Mesendoderm (in vitro differentiated cells): ENCODE measurements around the gene TTC6.

Experiments
- DNase-seq: peaks from one replicate; pipeline ENCODE4 v3.0.0; 2013
- H2AK5ac ChIP-seq: 2 replicates; pipeline ENCODE4 v1.6.1; 2013; ENCODE audit warnings: low read length, inconsistent platforms
- H2BK120ac ChIP-seq: 2 replicates; pipeline ENCODE4 v1.6.1; 2013; ENCODE audit warnings: low read depth, mild to moderate bottlenecking, low read length, moderate library complexity, mixed read lengths
- H2BK15ac ChIP-seq: replicated peaks from 2 replicates; pipeline ENCODE4 v1.6.1; 2013; ENCODE audit warnings: low read depth, mild to moderate bottlenecking, moderate library complexity
- H2BK5ac ChIP-seq: 2 replicates; pipeline ENCODE4 v1.6.1; 2013; ENCODE audit warnings: low read length, inconsistent platforms
- H3K18ac ChIP-seq: 2 replicates; pipeline ENCODE4 v1.6.1; 2013; ENCODE audit warnings: mild to moderate bottlenecking, low read length, mixed read lengths
- H3K23ac ChIP-seq: one replicate; pipeline ENCODE4 v1.6.1; 2013; ENCODE audit warnings: low read length
- H3K27ac ChIP-seq: 2 replicates; pipeline ENCODE4 v1.5.1; 2013; ENCODE audit warnings: low read depth, mild to moderate bottlenecking, inconsistent platforms, low read length, moderate library complexity
- H3K27me3 ChIP-seq: 2 replicates; pipeline ENCODE4 v1.6.1; 2013; ENCODE audit warnings: low read length, control low read depth, mild to moderate bottlenecking, inconsistent platforms; ENCODE audit not compliant: insufficient read depth, poor library complexity
- H3K36me3 ChIP-seq: 2 replicates; pipeline ENCODE4 v1.6.1; 2013; ENCODE audit warnings: low read length, inconsistent platforms; ENCODE audit not compliant: control insufficient read depth, insufficient read depth
- H3K4ac ChIP-seq: one replicate; pipeline ENCODE4 v1.6.1; 2013; ENCODE audit warnings: low read depth, mild to moderate bottlenecking, low read length, moderate library complexity
- H3K4me1 ChIP-seq: 2 replicates; pipeline ENCODE4 v1.6.1; 2013; ENCODE audit warnings: low read depth, low read length, inconsistent platforms; ENCODE audit not compliant: control insufficient read depth
- H3K4me2 ChIP-seq: 2 replicates; pipeline ENCODE4 v1.6.1; 2013; ENCODE audit warnings: low read length
- H3K4me3 ChIP-seq: 2 replicates; pipeline ENCODE4 v1.5.1; 2013; ENCODE audit warnings: mild to moderate bottlenecking, low read length
- H3K56ac ChIP-seq: one replicate; pipeline ENCODE4 v1.6.1; 2013; ENCODE audit warnings: low read length
- H3K79me1 ChIP-seq: 2 replicates; pipeline ENCODE4 v1.6.1; 2013; ENCODE audit warnings: low read length, inconsistent platforms
- H3K79me2 ChIP-seq: 2 replicates; pipeline ENCODE4 v1.6.1; 2013; ENCODE audit warnings: mild to moderate bottlenecking, low read length; ENCODE audit not compliant: control insufficient read depth, insufficient read depth
- H3K9ac ChIP-seq: 2 replicates; pipeline ENCODE4 v1.6.1; 2013; ENCODE audit warnings: low read length, inconsistent platforms
- H4K5ac ChIP-seq: one replicate; pipeline ENCODE4 v1.6.1; 2013; ENCODE audit warnings: low read length
- H4K8ac ChIP-seq: one replicate; pipeline ENCODE4 v1.6.1; 2013; ENCODE audit warnings: low read depth, mild to moderate bottlenecking, control low read depth, low read length, moderate library complexity
- WGBS: extraction: QIAGEN DNeasy Blood & Tissue Kit; methylation state at CpG from one replicate; pipeline ENCODE4 v1.1.7; 2013; ENCODE audit warnings: low lambda C conversion rate, missing lambda C conversion rate; ENCODE audit not compliant: insufficient coverage; ENCODE audit errors: extremely low coverage; 5-methylcytosine and 5-hydroxymethylcytosine counted together

TTC6 gene

GRCh38 chr14:37598747-37599506 is 3.5 kb downstream of the TTC6 start:
- DNase-seq: no peak
- no peak overlapping the region for H4K8ac ChIP-seq
- peak overlapping the region; percentile 77 for H3K56ac ChIP-seq
- no peak overlapping the region for H2BK5ac ChIP-seq
- no peak overlapping the region for H4K5ac ChIP-seq
- H2BK15ac ChIP-seq: no peak overlapping the region
- H3K4ac ChIP-seq: no peak overlapping the region
- H3K4me3 ChIP-seq: no peak overlapping the region
- H3K36me3 ChIP-seq: no peaks in the 10 kb centered on the region
- H3K79me2 ChIP-seq: no peaks in the 10 kb centered on the region
- peak overlapping the region; percentile 58 for H3K4me2 ChIP-seq
- no peaks in the 10 kb centered on the region for H3K79me1 ChIP-seq
- no CpG with 5 or more reads among the region's 36 CpGs for WGBS
- H3K27ac ChIP-seq: no peak overlapping the region
- peaks cover 60% of the 10 kb centered on the region for H3K27me3 ChIP-seq
- no peaks in the 10 kb centered on the region for H3K4me1 ChIP-seq
- H2BK120ac ChIP-seq: no peak overlapping the region
- no peak overlapping the region for H3K9ac ChIP-seq
- H3K23ac ChIP-seq: peak overlapping the region; percentile 94
- no peak overlapping the region for H3K18ac ChIP-seq
- no peak overlapping the region for H2AK5ac ChIP-seq

DNA sequence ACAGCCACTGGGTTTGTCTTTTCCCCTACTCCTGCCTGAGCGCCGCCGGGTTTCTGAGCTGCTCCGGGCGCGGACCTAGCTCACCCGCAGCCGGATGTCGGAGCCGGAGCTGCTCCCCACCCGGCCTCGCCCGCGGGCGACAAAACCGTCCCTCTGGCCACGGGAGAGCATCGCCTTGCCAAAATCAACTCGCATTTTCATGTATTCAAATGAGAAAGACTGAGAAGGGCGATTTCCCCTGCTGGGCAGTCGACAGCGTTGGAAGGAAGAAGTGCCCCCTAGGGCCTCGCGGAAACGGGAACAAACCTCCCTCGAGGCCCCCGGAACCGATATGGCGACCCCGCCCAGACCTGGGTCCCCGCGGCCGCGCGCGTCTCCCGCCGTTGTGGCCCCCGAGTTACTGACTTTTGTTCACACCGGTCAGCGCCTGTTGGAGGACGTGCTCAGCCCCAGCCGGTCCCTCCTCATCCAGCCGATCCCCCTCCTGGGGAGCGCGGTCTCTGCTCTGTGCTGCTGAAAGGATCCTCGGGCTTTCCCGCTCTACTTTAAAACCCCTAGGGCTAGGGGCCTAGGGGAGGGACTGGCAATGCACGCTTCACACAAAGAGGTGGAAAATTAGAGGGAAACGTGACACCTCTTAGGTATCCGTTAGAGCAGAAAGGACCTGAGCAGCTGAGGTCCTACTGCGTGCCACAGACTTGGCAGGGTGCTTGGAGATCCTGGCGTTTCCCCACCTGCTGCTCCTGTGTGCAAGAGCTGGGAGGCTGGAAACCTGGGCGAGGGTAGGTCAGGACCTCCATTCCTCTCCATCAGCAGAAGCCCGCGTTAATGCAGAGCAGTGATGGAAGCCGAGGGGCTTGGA is 4.3 kb downstream of the TTC6 start:
- Histone ChIP-seq H2BK15ac (no peak overlapping the region), H2BK5ac (no peak overlapping the region), H3K9ac (peak overlapping the region; percentile 40), H3K36me3 (no peaks in the 10 kb centered on the region), H3K56ac (peak overlapping the region; percentile 56), H4K5ac (no peak overlapping the region), H3K4me3 (no peak overlapping the region), H3K4me1 (no peaks in the 10 kb centered on the region), H3K27ac (no peak overlapping the region), H3K18ac (no peak overlapping the region), H3K4ac (no peak overlapping the region), H3K79me1 (no peaks in the 10 kb centered on the region), H2BK120ac (no peak overlapping the region), H3K4me2 (peak overlapping the region; percentile 48), H3K79me2 (no peaks in the 10 kb centered on the region), H3K23ac (peak overlapping the region; percentile 89), H4K8ac (no peak overlapping the region), H3K27me3 (peaks cover 60% of the 10 kb centered on the region), H2AK5ac (no peak overlapping the region)
- peak; percentile 55 for DNase-seq
- WGBS: no CpG with 5 or more reads among the region's 57 CpGs

- WGBS: no CpG with 5 or more reads among the region's 4 CpGs
- Histone ChIP-seq H3K23ac (no peak overlapping the region), H3K36me3 (no peaks in the 10 kb centered on the region), H4K5ac (no peak overlapping the region), H4K8ac (no peak overlapping the region), H2BK5ac (no peak overlapping the region), H3K27me3 (peaks cover 55% of the 10 kb centered on the region), H3K79me1 (no peaks in the 10 kb centered on the region), H3K27ac (no peak overlapping the region), H2AK5ac (no peak overlapping the region), H3K79me2 (no peaks in the 10 kb centered on the region), H3K4ac (no peak overlapping the region), H3K9ac (no peak overlapping the region), H2BK15ac (no peak overlapping the region), H3K56ac (no peak overlapping the region), H3K18ac (no peak overlapping the region), H3K4me2 (no peak overlapping the region), H3K4me1 (no peaks in the 10 kb centered on the region), H3K4me3 (no peak overlapping the region), H2BK120ac (no peak overlapping the region)
- no peak for DNase-seq
Measured at GRCh38 chr14:37600880-37601741, 5.7 kb downstream of the TTC6 start.

- no CpG with 5 or more reads among the region's 22 CpGs for WGBS
- H3K4ac ChIP-seq: no peak overlapping the region
Measured at GRCh38 chr14:37601865-37602264, 6.4 kb downstream of the TTC6 start.

DNA sequence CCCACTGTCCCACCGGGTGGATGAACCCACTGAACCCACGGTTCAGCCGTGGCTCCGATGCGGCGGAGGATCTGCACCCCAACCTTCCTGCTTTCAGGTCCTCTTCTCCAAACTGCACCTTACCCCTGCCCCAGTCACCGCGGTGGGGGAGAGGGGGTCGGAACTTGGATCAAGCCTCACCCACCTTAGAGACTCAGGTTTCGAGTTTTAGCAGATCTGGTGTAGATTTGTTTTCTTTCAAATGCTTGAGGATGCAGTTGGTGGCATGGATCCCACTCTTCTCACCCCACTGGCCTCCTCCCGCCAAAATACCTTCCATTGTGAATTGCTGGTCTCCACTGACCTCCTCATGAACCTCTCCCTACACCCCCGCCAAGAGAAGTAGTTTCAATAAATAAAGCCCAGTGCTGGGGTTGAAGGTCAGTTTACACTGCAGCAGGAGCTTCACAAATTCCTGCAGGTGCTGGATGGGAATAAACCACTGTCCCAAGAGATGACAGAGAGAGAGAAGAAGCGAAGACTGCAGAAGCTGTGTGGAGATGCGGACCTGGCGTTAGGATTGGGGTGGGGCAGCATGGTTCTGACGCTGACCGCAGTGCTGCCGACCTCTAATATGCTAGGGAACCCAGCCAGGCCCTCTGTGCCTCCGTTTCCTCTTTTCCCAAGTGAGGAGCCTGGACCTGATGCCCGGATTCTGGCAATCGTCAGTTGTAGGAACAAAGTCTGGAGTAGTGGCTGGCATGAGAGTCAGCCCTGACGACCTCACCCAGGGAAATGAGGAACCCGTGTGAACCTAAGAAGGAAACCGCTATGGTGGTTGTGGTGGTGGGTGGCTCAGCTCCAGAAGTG is 7.4 kb downstream of the TTC6 start:
- no peak overlapping the region for H2BK15ac ChIP-seq
- H3K4me3 ChIP-seq: no peak overlapping the region
- H3K4ac ChIP-seq: no peak overlapping the region
- no CpG with 5 or more reads among the region's 24 CpGs for whole genome bisulfite sequencing
- H3K56ac ChIP-seq: no peak overlapping the region
- no peak overlapping the region for H2BK5ac ChIP-seq
- DNase-seq: no peak
- no peaks in the 10 kb centered on the region for H3K4me1 ChIP-seq
- H3K4me2 ChIP-seq: no peak overlapping the region
- no peaks in the 10 kb centered on the region for H3K79me2 ChIP-seq
- peaks cover 42% of the 10 kb centered on the region for H3K27me3 ChIP-seq
- no peaks in the 10 kb centered on the region for H3K36me3 ChIP-seq
- no peak overlapping the region for H2BK120ac ChIP-seq
- H2AK5ac ChIP-seq: no peak overlapping the region
- H3K79me1 ChIP-seq: no peaks in the 10 kb centered on the region
- H4K5ac ChIP-seq: no peak overlapping the region
- H3K27ac ChIP-seq: no peak overlapping the region
- no peak overlapping the region for H3K18ac ChIP-seq
- no peak overlapping the region for H4K8ac ChIP-seq
- no peak overlapping the region for H3K23ac ChIP-seq
- no peak overlapping the region for H3K9ac ChIP-seq

More at GRCh38 chr14:37601865-37602264, 6.4 kb downstream of the TTC6 start:
- Histone ChIP-seq H3K79me2 (no peaks in the 10 kb centered on the region), H3K23ac (no peak overlapping the region), H2BK120ac (no peak overlapping the region), H3K56ac (no peak overlapping the region), H3K79me1 (no peaks in the 10 kb centered on the region), H3K18ac (no peak overlapping the region), H3K4me2 (no peak overlapping the region), H3K9ac (no peak overlapping the region), H3K4me1 (no peaks in the 10 kb centered on the region), H4K5ac (no peak overlapping the region), H3K36me3 (no peaks in the 10 kb centered on the region), H3K27me3 (peaks cover 51% of the 10 kb centered on the region), H2BK15ac (no peak overlapping the region), H2BK5ac (no peak overlapping the region), H2AK5ac (no peak overlapping the region), H3K27ac (no peak overlapping the region), H3K4me3 (no peak overlapping the region), H4K8ac (no peak overlapping the region)
- no peak for DNase-seq
